NCI-H69 (cell line): ENCODE data around the gene CREG2.
A peak's percentile ranks its signal among the peaks of the same experiment; 100 is the strongest.

Experiments used
- DNase-seq: peaks from one replicate; lab custom pipeline; 2025; lab: John Stamatoyannopoulos, UW

CREG2 gene

DNA sequence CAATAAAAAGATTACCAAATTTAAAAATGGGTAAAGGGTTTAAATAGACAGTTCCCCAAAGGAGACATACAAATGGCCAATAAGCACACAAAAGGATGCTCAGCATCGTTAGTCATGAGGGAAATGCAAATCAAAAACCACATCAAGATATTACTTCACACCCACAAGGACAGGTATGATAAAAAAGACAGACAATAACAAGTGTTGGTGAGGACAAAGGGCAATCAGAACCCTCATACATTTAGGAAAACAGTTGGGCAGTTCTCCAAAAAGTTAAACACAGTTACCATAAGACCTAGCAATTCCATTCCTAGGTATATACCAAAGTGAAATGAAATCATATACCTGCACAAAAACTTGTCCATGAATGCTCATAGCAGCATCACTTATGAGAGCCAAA lies 14.5 kb downstream of the CREG2 start:
- no peak for DNase-seq

DNA sequence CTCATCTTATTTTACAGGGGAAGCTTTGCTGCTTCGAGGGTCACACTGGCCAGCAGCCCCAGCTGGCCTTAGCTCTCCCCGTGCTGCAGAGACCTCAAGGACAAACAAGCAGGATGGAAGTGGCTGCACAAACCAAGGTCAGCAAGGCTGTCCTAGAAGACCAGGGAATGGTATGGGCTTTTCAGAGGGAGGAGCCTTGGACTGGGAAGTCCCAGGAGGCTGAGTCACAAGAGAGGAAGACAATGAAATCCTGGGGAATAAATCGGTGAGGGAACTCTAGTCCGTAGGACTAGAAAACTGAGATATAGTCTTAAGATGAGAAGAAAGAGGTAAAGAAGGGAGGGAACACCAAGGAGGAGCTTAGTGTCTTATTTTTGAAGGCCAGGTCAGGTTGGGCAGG lies 15.7 kb downstream of the CREG2 start:
- DNase-seq: no peak

- DNase-seq: no peak
Measured at GRCh38 chr2:101369100-101369499, 18.2 kb downstream of the CREG2 start.

- no peak for DNase-seq
Measured at GRCh38 chr2:101368376-101368775, 18.9 kb downstream of the CREG2 start.

GRCh38 chr2:101367508-101367907 lies 19.8 kb downstream of the CREG2 start:
- no peak for DNase-seq

GRCh38 chr2:101364878-101365277 lies 22.4 kb downstream of the CREG2 start:
- DNase-seq: no peak

DNA sequence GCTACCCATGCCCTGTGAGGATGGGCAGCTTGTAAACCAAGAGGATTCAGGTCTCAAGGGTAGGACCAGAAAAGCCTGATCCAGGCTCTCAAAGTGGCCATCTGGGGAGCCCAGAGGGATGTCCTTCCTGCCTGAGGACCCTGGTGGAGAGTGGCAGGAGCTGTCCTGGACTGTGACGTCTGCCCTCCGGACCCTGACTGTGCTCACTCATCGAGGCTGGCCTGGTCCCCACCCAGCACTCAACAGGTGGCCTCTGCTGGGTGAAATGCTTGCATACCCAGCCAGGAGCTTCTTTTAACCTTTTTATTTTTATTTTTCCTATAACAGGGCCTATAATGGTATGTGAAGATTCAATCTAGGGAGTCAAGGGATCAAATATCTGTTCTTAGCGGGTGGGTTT lies 24.5 kb downstream of the CREG2 start:
- no peak for DNase-seq

DNA sequence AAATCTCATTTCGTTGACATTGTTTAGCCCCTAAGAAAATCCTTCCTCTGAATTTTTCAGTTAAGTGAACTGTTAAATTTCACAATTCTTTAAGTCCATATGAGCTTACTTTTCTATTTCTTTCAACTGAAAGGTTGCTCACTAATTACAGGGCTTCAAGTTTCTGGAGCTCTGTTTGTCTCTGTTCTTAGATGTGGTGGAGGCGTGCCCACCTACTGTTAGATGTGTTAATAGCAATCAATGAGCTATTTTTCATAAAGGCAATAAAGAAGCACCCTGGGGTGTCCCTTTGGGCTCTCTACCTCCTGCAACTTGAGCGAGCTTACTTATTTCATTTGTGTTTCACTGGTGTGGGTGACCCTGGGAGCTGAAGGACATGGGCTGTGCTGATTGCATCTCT lies 25.0 kb downstream of the CREG2 start:
- DNase-seq: peak; percentile 56

- no peak for DNase-seq
Measured at GRCh38 chr2:101361522-101361921, 25.8 kb downstream of the CREG2 start.

- no peak for DNase-seq
Measured at GRCh38 chr2:101361121-101361520, 26.2 kb downstream of the CREG2 start.

DNA sequence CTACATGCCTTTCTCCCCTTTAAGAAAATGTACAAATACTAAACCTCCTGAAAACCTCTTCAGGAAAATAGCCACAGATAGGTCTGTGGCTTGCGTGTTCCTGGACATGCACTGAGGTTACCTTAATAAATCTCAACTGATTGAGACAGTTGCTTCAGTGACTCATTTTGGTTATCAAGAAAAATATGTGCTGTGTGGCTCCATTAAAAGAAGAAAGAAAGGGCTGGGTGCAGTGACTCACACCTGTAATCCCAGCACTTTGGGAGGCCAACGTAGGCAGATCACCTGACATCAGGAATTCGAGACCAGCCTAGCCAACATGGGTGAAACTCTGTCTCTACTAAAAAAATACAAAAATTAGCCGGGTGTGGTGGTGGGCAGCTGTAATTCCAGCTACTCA lies 27.1 kb downstream of the CREG2 start:
- no peak for DNase-seq

DNA sequence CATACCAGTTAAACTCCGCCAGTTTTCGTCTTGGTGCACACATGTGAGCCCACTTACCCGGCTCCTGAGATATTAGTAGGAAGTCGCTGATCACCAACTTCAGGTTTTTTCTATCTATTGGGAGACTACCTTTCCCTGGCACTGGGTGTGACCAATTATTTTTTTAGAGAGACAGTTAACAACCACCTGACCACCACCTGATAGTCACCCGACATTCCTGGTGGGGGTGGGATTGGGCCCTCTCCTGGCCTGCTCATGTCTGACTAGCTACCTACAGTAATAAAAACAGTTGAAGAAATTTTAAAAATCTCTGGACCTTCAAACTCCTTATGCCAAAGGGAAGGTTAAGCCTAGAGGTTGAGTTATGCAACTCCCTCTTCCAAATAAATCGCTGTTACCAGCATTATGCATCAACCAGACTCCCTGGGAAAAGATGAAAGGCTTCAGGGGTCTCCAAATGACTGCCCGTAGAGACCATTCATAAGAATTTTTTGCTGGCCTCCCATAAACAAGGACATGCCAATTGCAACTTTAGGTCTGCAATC lies 27.8 kb downstream of the CREG2 start:
- no peak for DNase-seq

GRCh38 chr2:101357376-101357775 lies 29.9 kb downstream of the CREG2 start:
- no peak for DNase-seq

- no peak for DNase-seq
Measured at GRCh38 chr2:101356521-101356920, 30.8 kb downstream of the CREG2 start.

- DNase-seq: no peak
Measured at GRCh38 chr2:101356055-101356454, 31.2 kb downstream of the CREG2 start.

DNA sequence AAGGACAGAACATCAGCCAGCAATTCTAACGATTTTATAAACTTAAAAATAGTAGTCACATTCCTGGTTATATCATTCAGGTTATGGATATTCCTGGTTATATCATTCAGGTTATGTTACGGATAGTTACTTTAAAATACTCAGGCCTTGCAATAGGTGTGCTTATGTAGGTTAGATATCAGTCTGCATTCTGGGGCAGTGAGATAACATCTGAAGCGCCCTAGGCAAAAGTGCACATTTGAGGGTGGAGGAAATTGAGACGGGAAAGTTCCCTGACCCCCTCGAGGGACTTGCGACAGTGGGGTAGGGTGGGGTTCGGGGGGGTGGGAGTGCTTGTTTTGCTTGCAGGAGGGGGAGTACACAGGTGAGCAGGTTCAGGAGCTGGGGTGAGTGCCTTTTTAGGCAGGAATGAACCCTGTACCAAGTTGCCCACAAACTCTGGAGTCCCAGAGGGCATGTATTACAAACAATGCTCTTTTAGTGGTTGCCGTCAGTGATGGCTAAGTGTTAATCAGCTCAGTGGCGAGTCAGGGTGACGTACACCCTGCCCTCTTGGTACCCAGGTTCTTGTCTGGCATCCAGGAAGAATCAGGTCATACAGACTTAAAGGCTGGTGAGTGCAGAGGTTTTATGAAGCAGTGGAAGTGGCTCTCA lies 31.8 kb downstream of the CREG2 start:
- DNase-seq: no peak

GRCh38 chr2:101354420-101355311 lies 32.6 kb downstream of the CREG2 start:
- DNase-seq: no peak

GRCh38 chr2:101352631-101353030 lies 34.7 kb downstream of the CREG2 start:
- DNase-seq: peak; percentile 1

GRCh38 chr2:101351207-101351606 lies 36.1 kb downstream of the CREG2 start:
- no peak for DNase-seq

DNA sequence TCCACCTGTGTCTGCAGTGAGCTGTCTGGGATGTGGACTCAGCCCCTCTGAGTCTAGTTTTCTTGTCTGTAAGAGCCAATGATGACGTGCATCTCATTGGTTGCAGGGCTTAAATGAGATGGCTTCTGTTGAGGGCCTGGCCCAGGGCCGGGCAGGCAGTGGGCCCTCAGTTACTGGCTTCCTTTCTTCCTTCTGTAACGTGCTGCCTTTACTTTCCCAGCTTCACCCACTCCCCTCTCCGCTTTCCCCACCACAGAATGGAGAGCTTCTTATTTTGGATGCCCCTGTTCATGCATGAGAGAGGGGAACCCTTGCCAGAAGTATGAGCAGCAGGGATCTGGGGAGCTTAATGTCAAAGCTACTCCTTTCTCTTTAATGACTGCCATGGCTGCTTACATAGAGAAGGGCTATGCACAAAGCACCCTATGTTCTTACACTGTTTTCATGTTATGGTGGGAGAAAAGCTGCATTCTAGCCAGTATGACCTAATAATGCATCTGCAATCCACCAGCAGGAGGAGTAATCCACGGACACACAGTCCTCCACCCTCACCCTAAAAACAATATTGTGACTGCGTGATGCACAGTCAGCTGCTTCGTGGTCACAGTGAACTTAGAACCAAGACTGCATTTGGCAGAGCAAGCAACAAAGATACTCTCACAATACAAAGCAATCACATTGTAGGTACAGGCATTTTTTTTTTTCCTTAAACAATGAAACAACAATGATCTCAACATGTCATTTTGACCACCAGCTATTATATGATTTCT lies 37.2 kb downstream of the CREG2 start:
- DNase-seq: no peak

DNA sequence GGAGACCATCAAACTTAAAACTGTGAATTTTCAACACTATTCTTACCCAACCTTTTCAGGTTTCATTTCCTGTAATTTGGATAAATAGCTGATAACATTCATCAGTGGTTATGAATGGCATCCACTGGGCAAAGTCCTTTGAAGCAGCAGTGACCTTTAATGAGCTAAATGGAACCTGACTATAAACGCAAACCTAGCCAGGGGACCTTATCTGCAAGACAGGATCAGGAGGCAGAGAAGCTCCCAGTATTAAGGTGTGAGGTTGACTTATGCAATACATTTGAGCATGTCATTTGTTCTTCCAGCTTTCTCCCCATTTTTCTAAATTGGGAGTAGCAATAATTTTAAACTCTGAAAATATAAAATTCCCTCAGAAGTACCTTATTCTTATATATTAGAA lies 38.4 kb downstream of the CREG2 start:
- no peak for DNase-seq

DNA sequence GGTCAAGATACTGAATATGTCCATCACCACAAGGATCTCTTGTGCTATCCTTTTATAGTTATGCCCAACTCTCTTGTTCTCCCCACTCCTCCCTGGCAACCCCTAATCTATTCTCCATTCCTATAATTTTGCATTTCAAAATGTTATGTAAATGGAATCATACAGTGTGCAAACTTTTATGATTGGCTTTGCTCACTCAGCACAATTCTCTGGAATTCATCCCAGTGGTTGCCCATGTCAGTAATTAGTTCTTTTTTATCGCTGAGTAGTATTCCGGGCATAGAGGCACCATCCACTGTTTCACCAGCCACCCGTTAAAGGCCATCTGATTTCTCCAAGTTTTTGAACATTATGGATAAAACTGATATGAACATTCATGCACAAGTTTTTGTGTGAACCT lies 40.4 kb downstream of the CREG2 start:
- DNase-seq: no peak

GRCh38 chr2:101344137-101344536 lies 43.2 kb downstream of the CREG2 start:
- no peak for DNase-seq
